Posterior cingulate gyrus (tissue), 11 donors: Measurements from ENCODE around the gene ZNF555.
"Not testable (repeated sequence)": the region's sequence is repeated elsewhere in the genome, so short reads cannot be mapped to it uniquely, and the experiment has no call there.

Experiments used
- DNase-seq, 10 donors: peaks; one replicate each; pipeline versions ENCODE4 v3.0.0 to v3.0.0-alpha.2; 2020 to 2021; ENCODE audit warnings: mixed read lengths in 3 of 10
- intact Hi-C: fragments of 100-400 bp; cut with DNase I; formaldehyde crosslinking; loops from one replicate; pipeline ENCODE4 v1.15.1; 2023

Gene ZNF555

DNA sequence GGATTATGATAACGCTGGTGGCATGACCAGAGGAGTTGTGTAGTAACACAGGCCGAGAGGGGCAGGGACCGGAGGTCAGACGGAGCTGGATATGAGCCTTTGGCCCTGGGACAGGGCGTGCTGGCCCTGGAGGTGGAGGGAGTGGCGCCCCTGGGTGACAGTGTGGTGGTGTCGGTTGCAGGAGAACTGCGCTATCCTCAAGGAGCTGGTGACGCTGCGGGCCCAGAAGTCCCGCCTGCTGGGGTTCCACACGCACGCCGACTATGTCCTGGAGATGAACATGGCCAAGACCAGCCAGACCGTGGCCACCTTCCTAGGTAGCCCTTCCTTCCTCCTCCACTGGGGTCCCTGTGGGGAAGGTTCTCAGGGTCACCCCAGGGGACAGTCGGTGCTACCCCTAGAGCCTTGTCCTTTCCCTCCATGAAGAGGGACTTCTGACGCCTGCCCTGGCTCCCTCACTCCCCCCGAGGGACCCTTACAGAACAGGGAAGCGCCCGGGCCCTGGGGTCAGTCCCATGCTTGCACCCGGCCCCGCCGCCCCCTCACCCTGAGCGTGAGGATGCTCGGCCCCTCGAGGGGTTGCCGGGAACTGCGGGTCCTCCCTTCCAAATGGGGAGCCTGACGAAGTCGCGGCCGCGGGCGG, 34.4 kb upstream of the ZNF555 start:
- no peak for DNase-seq
- intact Hi-C loops: no loop called here

DNA sequence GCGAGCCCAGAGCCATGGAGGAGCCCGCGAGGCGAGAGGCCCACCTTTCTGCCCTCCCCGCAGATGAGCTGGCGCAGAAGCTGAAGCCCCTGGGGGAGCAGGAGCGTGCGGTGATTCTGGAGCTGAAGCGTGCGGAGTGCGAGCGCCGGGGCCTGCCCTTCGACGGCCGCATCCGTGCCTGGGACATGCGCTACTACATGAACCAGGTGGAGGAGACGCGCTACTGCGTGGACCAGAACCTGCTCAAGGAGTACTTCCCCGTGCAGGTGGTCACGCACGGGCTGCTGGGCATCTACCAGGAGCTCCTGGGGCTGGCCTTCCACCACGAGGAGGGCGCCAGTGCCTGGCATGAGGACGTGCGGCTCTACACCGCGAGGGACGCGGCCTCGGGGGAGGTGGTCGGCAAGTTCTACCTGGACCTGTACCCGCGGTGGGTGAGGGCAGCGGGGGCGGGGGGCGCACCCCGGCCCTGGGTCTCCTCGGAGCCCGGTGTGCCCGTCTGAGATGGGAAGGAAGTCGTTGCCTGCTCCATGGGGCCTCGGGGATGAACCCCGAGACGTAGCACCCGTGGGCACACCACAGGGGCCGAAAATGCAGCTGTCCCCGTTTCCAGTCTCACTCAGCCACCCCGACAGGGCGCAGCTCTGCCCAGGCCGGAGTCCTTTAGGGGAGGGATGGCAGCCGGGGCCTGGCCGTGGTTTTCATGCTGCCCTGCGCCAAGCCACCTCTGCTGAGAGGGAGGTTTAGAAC, 33.7 kb upstream of the ZNF555 start:
- no peak for DNase-seq
- intact Hi-C loops: no loop called here

DNA sequence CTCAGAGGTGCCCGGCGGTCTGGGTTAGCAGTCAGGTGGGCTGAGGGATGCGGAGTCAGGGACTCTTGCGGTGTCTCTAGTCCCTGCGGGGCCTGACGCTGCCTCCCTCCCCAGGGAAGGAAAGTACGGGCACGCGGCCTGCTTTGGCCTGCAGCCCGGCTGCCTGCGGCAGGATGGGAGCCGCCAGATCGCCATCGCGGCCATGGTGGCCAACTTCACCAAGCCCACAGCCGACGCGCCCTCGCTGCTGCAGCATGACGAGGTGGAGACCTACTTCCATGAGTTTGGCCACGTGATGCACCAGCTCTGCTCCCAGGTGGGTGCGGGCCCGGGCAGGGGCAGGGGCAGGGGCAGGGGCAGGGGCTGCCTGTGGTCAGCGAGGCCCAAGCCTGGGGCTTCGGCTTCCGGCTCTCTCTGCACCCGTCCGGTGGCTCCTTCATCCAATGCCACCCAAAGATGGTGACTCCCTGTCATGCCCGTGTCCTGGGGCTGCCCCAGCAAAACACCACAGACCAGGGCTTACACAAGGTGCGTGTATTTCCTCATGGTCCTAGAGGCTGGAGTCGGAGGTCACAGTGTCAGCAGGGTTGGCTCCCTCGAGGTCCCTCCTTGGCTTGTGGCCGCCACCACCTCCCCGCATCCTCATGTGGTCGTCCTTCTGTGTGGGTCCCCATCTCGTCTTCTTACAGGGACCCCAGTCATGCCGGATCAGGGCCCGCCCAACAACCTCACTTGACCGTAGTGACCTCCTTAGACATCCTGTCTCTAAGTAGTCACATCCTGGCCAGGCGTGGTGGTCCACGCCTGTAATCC, 32.9 kb upstream of the ZNF555 start:
- intact Hi-C loops: no loop called here
- peak in 2 of 10 donors; percentile 19 to 77 for DNase-seq

DNA sequence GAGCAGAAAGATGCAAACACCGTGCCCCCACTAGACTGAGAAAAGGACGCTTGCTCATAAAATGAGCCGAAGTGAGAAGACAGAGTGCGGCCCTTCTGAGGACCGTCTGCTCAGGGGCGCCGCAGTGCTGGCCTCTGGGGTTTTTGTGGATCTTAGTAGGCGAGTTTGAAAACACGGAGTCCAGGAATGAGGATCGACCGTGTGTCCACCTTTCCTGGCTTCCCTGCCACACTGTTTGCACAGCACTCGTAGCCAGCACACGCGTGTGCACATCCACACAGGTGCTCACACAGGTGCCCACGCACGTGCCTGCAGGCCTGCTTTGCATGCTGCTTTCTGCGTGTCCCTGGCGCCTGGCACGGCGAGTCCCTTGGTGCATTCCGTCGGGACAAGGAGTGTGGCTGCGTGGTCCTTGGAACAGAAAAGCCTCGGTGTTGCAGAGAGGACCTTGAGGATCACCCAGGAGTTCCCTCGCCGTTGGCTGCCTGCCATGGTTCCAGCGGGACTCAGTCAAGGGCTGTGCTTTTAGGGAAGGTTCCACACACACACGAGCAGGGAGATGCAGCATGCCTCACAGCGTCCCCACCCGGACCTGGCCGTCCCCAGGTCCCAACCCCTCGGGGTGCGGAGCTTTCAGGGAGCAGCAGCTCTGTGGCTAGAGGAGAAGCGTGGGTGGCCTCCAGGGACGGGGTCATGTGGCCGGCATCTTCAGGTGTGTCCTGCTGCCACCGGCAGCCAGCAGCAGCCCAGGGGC, 31.7 kb upstream of the ZNF555 start:
- intact Hi-C loops: no loop called here
- peak in 1 of 10 donors; percentile 21 for DNase-seq

DNA sequence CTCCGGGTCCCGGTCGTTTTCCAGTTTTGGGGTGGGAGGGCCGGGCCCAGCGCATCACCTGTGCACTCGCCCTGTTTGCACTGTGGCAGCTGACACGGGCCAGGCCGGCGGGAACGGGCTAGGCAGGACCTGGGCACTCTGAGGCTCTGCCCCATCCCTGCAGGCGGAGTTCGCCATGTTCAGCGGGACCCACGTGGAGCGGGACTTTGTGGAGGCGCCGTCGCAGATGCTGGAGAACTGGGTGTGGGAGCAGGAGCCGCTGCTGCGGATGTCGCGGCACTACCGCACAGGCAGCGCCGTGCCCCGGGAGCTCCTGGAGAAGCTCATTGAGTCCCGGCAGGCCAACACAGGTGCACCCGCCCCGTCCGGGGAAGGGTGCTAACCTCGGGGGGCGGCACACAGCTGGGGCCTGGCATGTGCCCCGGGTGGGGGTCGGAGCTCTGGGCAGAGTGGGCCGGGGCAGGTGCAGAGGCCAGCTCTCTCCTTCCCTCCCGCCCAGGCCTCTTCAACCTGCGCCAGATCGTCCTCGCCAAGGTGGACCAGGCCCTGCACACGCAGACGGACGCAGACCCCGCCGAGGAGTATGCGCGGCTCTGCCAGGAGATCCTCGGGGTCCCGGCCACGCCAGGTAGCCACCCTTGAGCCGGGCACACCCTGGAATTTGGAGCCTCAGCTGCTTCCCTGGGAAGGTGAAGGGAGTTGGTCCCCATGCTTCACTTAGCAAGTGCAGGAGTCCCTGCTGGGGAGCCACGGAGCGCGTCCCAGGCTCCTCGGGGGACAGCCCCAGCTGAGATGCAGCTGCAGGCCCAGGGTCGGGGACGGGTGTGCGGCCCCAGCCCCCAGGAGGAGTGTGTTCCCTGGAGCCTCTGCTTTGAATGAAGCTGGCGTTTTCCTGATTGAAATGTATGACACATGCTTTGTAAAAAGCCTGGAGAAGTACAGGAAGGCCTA, 30.9 kb upstream of the ZNF555 start:
- peak in 1 of 10 donors; percentile 19 for DNase-seq
- intact Hi-C loops: no loop called here

DNA sequence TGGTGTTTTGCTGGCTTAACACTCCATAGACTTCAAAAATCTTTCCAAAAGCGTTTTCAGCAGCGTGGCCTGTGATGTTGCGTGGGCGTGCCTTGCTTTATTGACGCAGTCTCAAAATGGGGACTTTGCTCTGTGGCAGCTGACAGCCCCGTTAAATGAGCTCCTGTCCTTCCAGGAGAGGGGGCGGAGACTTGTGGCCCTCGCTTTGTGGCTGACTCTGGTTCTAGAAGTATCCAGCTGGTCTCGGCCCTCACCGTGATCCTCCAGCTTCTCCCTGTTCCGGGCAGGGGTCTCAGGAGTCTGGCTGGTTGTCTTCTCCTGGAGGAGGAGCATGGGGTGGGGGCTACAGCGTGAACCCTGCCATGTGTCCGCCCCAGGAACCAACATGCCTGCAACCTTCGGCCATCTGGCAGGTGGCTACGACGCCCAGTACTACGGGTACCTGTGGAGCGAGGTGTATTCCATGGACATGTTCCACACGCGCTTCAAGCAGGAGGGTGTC, 30.0 kb upstream of the ZNF555 start:
- peak in 3 of 10 donors; percentile 25 to 71 (median 49) for DNase-seq
- intact Hi-C loops: no loop called here

DNA sequence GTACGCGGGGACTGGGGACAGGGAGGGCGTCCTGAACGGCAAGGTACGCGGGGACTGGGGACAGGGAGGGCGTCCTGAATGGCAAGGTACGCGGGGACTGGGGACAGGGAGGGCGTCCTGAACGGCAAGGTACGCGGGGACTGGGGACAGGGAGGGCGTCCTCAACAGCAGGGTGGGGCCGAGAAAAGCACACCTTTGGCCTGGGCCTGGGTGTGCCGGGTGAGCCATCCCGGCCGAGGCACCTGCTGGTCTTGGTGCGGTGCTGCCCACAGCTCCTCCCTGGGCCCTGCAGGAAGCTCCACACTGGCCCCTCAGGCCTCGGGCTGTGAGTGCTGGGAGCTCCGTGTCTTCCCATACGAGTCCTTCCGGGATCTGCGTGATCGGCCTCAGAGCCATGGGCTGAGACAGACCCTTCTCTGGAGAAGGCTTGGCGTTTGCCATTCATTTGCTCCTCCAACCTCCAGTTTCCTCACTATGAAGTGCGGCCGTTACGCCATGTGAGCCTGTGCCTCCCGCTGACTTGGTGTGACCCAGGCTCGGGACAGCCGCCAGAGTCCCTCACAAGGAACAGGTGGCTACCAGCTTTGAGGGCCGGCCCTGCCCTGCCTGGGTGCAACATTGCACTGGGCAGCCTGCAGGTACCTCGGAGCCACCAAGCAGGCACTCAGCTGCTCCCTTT, 29.4 kb upstream of the ZNF555 start:
- intact Hi-C loops: no loop called here
- peak in 3 of 10 donors; percentile 16 to 75 (median 49) for DNase-seq

DNA sequence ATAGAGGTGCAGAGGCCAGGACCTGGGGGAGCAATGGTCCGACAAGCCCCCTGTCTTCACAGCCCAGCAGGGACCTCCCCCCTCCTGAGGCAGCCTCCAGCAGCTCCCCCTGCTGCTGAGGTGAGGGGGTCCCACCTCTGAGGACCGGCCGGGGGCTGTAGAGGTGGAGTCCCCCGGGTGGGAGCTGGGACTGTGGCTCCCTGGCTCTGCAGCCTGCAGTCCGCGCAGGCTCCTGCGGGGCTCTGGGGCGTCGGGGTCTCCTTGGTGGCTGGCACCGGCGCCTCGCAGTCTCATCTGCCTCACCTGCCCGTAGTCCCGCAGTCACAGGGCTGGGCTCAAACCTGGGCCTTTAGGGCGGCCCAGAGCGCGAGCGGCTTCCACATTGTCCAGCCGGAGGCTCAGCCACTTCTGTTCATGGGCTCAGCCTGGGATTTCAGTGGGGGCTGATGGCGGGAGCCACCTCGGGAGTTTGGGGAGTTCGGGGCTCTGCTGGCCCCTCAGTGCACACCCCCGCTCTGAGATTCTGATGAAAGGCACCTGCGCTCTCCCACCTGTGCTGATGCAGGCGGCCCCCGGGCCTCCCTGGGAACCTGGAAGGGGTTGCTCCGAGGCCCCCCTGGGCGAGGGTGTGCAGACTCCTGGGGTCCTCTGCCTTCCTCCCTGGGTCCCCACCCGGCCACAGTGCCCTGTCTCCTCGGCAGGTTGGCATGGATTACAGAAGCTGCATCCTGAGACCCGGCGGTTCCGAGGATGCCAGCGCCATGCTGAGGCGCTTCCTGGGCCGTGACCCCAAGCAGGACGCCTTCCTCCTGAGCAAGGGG, 28.7 kb upstream of the ZNF555 start:
- DNase-seq: peak in 2 of 10 donors; percentile 43 to 73
- intact Hi-C loops: no loop called here

DNA sequence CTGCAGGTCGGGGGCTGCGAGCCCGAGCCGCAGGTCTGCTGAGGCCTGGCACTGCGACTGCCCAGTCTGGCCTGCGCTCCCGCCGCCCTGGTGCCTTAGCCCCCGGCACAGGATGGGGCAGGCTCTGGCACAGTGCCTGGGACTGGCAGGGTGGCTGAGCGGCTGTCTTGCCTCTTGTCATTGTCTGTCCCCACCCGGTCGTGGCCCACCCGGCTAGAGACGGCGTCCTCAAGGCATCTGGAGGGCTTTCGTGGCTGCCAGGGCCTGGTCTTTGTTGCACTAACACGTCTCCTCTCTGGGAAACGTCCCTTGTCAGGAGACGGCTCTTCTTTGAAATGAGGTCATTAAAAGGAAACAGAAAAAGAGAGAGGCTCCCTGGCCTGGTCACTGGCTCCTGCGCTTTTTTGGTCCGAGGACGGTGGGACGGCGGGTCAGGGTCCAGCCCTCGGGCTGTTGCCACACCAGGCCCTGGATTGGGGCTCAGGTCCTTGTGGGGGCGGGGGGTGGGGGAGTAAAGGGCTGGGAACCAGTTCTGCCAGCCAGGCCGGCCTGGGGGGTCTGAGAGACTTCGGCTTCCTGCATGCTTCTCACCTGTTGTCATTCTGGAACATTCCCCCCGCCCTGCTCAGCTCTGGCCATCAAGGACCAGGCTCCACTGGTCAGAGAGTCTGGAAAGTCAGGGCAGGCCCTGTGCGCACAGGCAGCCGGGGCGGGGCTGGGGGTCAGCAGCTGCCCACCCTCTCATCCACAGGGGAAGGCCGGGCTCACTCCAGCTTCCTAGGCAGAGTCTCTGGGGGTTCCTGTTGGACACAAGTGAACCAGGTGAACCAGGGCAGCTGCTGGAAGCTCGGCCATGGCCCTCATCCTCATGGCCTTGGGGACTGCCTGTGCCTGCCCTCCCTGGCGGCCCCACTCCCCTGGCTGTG, 27.8 kb upstream of the ZNF555 start:
- intact Hi-C loops: no loop called here

DNA sequence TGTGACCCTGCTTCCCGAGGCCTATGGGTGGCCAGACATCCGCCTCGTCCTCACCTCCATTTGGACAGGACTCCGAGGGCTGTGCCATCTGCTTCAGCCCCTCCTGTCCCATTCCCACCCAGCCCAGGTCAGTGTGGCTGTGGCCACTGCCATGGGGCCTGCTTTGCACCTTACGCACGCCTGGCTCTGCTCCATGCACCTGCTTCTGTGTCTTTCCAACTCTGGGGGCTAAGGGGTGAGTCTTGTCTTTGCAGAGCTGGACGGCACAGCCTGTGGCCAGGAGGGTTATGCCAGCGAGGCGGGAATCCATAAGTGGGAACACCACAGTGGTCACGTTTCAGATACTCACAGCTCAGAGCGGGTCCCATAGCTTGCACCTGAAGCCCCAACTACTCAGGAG, 26.8 kb upstream of the ZNF555 start:
- intact Hi-C loops: no loop called here
- DNase-seq: no peak

More for the DNA sequence above, 27.8 kb upstream of the ZNF555 start:
- peak in 3 of 10 donors; percentile 22 to 84 (median 67) for DNase-seq

DNA sequence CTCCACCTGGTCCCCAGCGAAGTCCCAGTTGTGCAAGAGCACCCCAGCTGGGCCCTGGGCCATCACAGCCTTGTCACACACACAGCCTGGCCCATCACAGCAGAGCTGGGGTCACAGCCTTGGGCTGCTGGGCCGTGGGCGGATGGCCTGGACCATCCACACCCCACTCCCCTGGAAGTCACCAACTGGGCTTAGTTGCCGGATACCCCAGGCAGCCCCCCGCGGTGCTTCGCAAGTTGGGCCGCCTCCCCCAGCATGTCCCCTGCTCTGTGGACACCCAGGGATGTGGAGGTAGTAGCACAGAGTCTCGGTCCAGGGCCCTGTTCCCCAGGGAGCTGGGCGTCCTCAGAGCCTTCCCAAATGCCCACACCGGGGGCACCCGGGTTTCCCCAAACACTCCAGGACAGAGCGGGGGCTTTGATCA, 26.1 kb upstream of the ZNF555 start:
- intact Hi-C loops: no loop called here
- peak in 2 of 10 donors; percentile 61 to 74 for DNase-seq

DNA sequence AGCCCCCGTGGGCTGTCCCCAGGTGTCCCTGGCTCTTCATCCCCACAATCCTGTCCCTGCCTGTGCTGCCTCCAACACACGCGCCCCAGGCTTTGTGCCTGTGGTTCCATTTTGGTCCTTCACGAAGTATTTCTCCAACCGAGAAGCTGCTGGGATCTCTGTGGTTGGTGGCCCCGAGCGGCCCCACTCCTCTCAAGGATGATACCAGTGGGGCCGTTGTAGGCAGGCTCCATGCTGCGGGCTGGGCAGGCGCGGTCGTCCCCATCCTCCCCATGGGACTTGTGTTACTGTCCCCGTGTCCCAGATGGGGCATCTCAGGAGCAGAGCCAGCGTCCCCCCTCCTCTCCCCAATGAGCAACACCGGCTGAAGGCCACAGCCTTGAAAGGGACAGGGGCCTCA, 25.4 kb upstream of the ZNF555 start:
- intact Hi-C loops: no loop called here
- DNase-seq: peak in 1 of 10 donors; percentile 70

DNA sequence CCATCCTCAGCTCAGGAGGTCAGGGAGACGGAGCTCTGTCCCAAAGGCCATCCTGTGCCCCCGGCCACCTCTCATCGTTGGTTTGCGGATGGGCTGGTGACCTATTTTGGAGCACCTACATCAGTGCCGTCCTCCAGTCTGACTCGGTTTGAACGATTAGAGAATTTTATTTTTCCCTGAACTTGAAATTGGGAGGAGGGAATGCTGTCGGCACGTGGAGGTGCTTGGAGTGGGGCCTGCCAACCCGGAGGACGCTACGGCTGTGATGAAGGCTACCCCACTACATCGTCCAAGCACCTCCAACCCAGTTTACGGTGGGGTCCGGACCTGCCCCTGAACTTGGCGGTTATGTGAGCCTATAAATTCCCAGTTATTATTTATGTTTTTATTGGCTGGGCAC, 24.6 kb upstream of the ZNF555 start:
- peak in 2 of 10 donors; percentile 59 to 78 for DNase-seq
- intact Hi-C loops: no loop called here

DNA sequence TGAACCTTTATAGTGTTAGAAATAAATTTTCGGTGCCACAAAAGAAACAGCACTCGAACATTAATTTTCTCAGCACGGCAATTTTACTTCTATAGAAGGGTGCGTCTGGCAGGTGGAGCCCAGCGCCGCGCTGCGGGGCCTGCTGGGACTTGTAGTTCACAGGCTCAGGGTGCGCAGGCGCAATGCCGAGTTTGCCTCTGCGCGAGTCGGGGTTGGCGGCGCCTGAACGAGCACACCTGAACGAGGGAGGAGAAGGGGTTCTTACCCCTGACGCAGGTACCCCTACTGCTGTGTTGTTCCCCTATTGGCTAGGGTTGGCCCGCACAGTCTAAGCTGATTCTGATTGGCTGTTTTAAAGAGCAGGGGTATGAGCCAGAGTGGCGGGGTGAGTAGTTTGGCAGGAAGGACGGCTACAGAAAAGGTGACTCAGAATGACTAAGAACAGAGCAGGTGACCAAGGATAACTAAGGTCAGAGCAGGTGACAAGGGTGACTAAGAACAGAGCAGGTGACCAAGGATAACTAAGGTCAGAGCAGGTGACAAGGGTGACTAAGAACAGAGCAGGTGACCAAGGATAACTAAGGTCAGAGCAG, 23.9 kb upstream of the ZNF555 start:
- intact Hi-C loops: not testable (repeated sequence)
- peak in 2 of 10 donors; percentile 73 to 84 for DNase-seq

DNA sequence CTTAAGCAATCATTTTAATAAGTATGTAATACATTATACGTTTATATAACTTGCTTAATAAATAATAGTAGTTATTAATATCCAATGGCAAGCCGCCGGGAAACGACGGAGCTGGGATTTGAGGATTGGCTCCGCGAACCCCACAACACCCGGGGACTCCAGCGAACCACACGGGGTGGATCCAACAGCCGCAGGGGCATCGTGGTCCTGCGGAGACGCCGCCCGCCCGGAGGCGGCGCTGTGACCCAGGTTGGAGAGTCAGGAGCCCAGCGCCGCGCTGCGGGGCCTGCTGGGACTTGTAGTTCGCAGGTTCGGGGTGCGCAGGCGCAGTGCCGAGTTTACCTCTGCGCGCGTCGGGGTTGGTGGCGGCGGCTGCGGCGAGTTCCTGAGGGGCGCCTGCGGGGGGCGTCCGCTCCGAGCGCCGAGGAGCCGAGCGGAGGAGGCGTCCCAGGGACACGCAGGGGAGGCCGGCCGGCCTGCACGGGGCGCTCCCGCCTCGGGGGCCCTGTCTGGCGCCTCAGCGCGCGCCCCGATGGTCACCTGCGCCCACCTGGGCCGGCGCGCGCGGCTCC, 21.6 kb upstream of the ZNF555 start, which contains the start of gene ZNF554:
Gene ZNF554, plus strand, starts transcription at position 329 of the 572 bp plus-strand sequence. Its CDS starts 204 bp downstream, at position 533.
- intact Hi-C loops: loop anchor here (5.0 kb wide), 1 partner anchor 32 kb away; the partner anchor contains the start of gene THOP1
- peak; percentile 87 to 99 (median 94) for DNase-seq
